A673 (cell line): Measurements from ENCODE around the gene IPPK. TPM values are rescaled to one million over a fixed set of nuclear protein-coding genes. Genes with fewer than 3 reads are reported as not detected.
"Not testable (repeated sequence)": the region's sequence is repeated elsewhere in the genome, so short reads cannot be mapped to it uniquely, and the experiment has no call there.

Experiments used
- BruUV-seq: library from RNA; stranded (reverse); fragments of 400-500 nt; replicated peaks from 2 replicates; lab custom pipeline; 2021; lab: Mats Ljungman, UMichigan
- CTCF ChIA-PET: fragments of 300-600 bp; sonication (Branson Sonifier 250); formaldehyde crosslinking; loops from one replicate; lab custom pipeline; 2022; ENCODE audit warnings: antibody characterized with exemption; lab: Charles Lee
- POLR2A ChIA-PET: fragments of 300-600 bp; sonication (Branson Sonifier 250); formaldehyde crosslinking; loops from one replicate; lab custom pipeline; 2022; ENCODE audit warnings: antibody characterized with exemption; ENCODE audit not compliant: low non-redundant PET; lab: Charles Lee
- DNase-seq: peaks from one replicate; pipeline ENCODE4 v3.0.0-alpha.2; 2015; ENCODE audit warnings: low spot score
- H3K27ac ChIP-seq: fragments of 200-600 bp; sonication (generic); 2 replicates; pipeline ENCODE4 v1.5.1; 2016; ENCODE audit warnings: mixed run types, low read depth, mild to moderate bottlenecking, mixed read lengths, antibody characterized with exemption, low read length; ENCODE audit not compliant: poor library complexity, severe bottlenecking
- H3K27me3 ChIP-seq: fragments of 200-600 bp; sonication (generic); replicated peaks from 2 replicates; pipeline ENCODE4 v1.6.1; 2017; ENCODE audit warnings: mixed run types, low read depth, mild to moderate bottlenecking, mixed read lengths, antibody characterized with exemption, low read length; ENCODE audit not compliant: insufficient read depth, poor library complexity
- H3K36me3 ChIP-seq: fragments of 200-600 bp; sonication (generic); 2 replicates; pipeline ENCODE4 v1.6.1; 2016; ENCODE audit warnings: mixed run types, mild to moderate bottlenecking, mixed read lengths, antibody characterized with exemption, low read length; ENCODE audit not compliant: insufficient read depth, poor library complexity, severe bottlenecking
- H3K4me1 ChIP-seq: fragments of 200-600 bp; sonication (generic); 2 replicates; pipeline ENCODE4 v1.6.1; 2017; ENCODE audit warnings: mixed run types, mild to moderate bottlenecking, mixed read lengths, antibody characterized with exemption, low read length; ENCODE audit not compliant: insufficient read depth, poor library complexity, severe bottlenecking
- H3K4me3 ChIP-seq: fragments of 200-600 bp; sonication (generic); 2 replicates; pipeline ENCODE4 v1.5.1; 2016; ENCODE audit warnings: low read depth, mixed run types, mild to moderate bottlenecking, mixed read lengths, low read length; ENCODE audit not compliant: poor library complexity, severe bottlenecking
- H3K9me3 ChIP-seq: fragments of 200-600 bp; sonication (generic); 2 replicates; pipeline ENCODE4 v1.6.1; 2016; ENCODE audit warnings: mixed run types, low read depth, mild to moderate bottlenecking, mixed read lengths, antibody characterized with exemption, low read length; ENCODE audit not compliant: poor library complexity, severe bottlenecking
- EZH2 ChIP-seq: fragments of 200-600 bp; sonication (generic); IDR thresholded peaks from 2 replicates; pipeline ENCODE4 v1.6.1; 2017; ENCODE audit warnings: borderline replicate concordance, low read depth, mild to moderate bottlenecking, mixed read lengths, antibody characterized with exemption, low read length; ENCODE audit not compliant: poor library complexity, severe bottlenecking
- intact Hi-C: fragments of 100-400 bp; cut with micrococcal nuclease; formaldehyde crosslinking; loops from one replicate; pipeline ENCODE4 v1.10.0; 2022; ENCODE audit not compliant: unreplicated experiment
- total RNA-seq: library from RNA; stranded (reverse); gene quantifications from 2 replicates; pipeline ENCODE4 v1.2.3, GENCODE V29; 2021
- TF ChIP-seq, protein P1 (sequence below): fragments of 300-800, 200-600 bp; sonication (generic); conservative IDR thresholded peaks from 2 replicates; pipeline ENCODE4 v1.5.1; 2017; ENCODE audit warnings: low read depth, mild to moderate bottlenecking, antibody characterized with exemption, low read length, moderate library complexity, mixed read lengths

The IPPK gene
- total RNA-seq, 1 experiment from 2014 or later: 14.0 TPM

GRCh38 chr9:92589923-92590322 lies 80.0 kb downstream of the IPPK start:
- Histone ChIP-seq H3K27ac (no peak overlapping the region), H3K4me3 (no peak overlapping the region), H3K36me3 (no peaks in the 10 kb centered on the region), H3K9me3 (no peaks in the 10 kb centered on the region), H3K27me3 (no peaks in the 10 kb centered on the region), H3K4me1 (no peaks in the 10 kb centered on the region)
- POLR2A ChIA-PET: no interaction called here
- CTCF ChIA-PET: interaction anchor here (1.4 kb wide), 1 partner anchor 261 kb away, joined by 4 read pairs; no protein-coding TSS in a partner anchor
- TF ChIP-seq EZH2: no peak
- TF ChIP-seq, protein P1, sequence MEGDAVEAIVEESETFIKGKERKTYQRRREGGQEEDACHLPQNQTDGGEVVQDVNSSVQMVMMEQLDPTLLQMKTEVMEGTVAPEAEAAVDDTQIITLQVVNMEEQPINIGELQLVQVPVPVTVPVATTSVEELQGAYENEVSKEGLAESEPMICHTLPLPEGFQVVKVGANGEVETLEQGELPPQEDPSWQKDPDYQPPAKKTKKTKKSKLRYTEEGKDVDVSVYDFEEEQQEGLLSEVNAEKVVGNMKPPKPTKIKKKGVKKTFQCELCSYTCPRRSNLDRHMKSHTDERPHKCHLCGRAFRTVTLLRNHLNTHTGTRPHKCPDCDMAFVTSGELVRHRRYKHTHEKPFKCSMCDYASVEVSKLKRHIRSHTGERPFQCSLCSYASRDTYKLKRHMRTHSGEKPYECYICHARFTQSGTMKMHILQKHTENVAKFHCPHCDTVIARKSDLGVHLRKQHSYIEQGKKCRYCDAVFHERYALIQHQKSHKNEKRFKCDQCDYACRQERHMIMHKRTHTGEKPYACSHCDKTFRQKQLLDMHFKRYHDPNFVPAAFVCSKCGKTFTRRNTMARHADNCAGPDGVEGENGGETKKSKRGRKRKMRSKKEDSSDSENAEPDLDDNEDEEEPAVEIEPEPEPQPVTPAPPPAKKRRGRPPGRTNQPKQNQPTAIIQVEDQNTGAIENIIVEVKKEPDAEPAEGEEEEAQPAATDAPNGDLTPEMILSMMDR: no peak
- intact Hi-C loops: no loop called here
- BruUV-seq: no TSS peak
- DNase-seq: no peak

GRCh38 chr9:92576175-92576574 lies 93.8 kb downstream of the IPPK start:
- no TSS peak for BruUV-seq
- intact Hi-C loops: no loop called here
- ChIA-PET CTCF (no interaction called here), POLR2A (no interaction called here)
- no peaks in the 10 kb centered on the region for H3K9me3 ChIP-seq
- no peaks in the 10 kb centered on the region for H3K27me3 ChIP-seq
- H3K4me3 ChIP-seq: no peak overlapping the region
- no peaks in the 10 kb centered on the region for H3K36me3 ChIP-seq
- no peak for DNase-seq
- H3K27ac ChIP-seq: no peak overlapping the region
- no peaks in the 10 kb centered on the region for H3K4me1 ChIP-seq
- TF ChIP-seq, protein P1: no peak
- no peak for TF ChIP-seq EZH2

GRCh38 chr9:92573612-92574011 lies 96.3 kb downstream of the IPPK start:
- H3K9me3 ChIP-seq, CTCF ChIA-PET, BruUV-seq, intact Hi-C loops, H3K27me3 ChIP-seq, DNase-seq, H3K4me1 ChIP-seq, POLR2A ChIA-PET, H3K4me3 ChIP-seq, H3K27ac ChIP-seq, H3K36me3 ChIP-seq: not testable (repeated sequence)

GRCh38 chr9:92571871-92572270 lies 98.1 kb downstream of the IPPK start:
- intact Hi-C loops, H3K27ac ChIP-seq, H3K4me3 ChIP-seq, H3K27me3 ChIP-seq, H3K9me3 ChIP-seq, H3K36me3 ChIP-seq, CTCF ChIA-PET, H3K4me1 ChIP-seq, BruUV-seq, POLR2A ChIA-PET, DNase-seq: not testable (repeated sequence)
